ENCODE data around the gene PFN3. TPM values are rescaled to one million over a fixed set of nuclear protein-coding genes. Genes with fewer than 3 reads are reported as not detected.
"Not testable (repeated sequence)": the region's sequence is repeated elsewhere in the genome, so short reads cannot be mapped to it uniquely, and the experiment has no call there.

The PFN3 gene
- total RNA-seq, 2 donors from 2014 or later = not detected

GRCh38 chr5:177384134-177384533 lies 16.3 kb downstream of the PFN3 start, which contains the start of gene SLC34A1:
Gene SLC34A1 (plus strand): TSS chr5:177384434. CDS start chr5:177385742, 1,308 bp downstream.
- no peak for DNase-seq (ENCODE audit: low spot score)
- intact Hi-C loops (cut with DNase I) = loop anchor here in 1 of 2 donors (10.0 kb wide), 1 partner anchor 69 kb away; the partner anchor contains the start of gene MXD3

- intact Hi-C loops (cut with DNase I) = loop anchor here in 1 of 2 donors (10.0 kb wide), 1 partner anchor 68 kb away; the partner anchor contains the start of gene MXD3
- no peak for DNase-seq (ENCODE audit: low spot score)
These were observed 17.3 kb downstream of the PFN3 start for GRCh38 chr5:177383181-177383580.

- intact Hi-C loops (cut with DNase I) = loop anchor here in 1 of 2 donors (10.0 kb wide), 1 partner anchor 68 kb away; the partner anchor contains the start of gene MXD3
- DNase-seq (ENCODE audit: low spot score) = no peak
These were observed 17.9 kb downstream of the PFN3 start for GRCh38 chr5:177382423-177383029.

GRCh38 chr5:177380805-177381126 lies 19.7 kb downstream of the PFN3 start:
- intact Hi-C loops (cut with DNase I) = loop anchor here in 1 of 2 donors (10.0 kb wide), 1 partner anchor 66 kb away; the partner anchor contains the start of gene MXD3
- no peak for DNase-seq (ENCODE audit: low spot score)

- DNase-seq (ENCODE audit: low spot score) = no peak
- intact Hi-C loops (cut with DNase I) = no loop called here
These were observed 21.3 kb downstream of the PFN3 start for GRCh38 chr5:177378884-177379883.

- no peak for DNase-seq (ENCODE audit: low spot score)
- intact Hi-C loops (cut with DNase I) = no loop called here
These were observed 22.3 kb downstream of the PFN3 start for GRCh38 chr5:177377851-177378776.

- DNase-seq (ENCODE audit: low spot score) = no peak
- intact Hi-C loops (cut with DNase I) = no loop called here
These were observed 24.4 kb downstream of the PFN3 start for GRCh38 chr5:177376107-177376506.

GRCh38 chr5:177375516-177375915 lies 24.9 kb downstream of the PFN3 start:
- intact Hi-C loops (cut with DNase I); DNase-seq (ENCODE audit: low spot score): not testable (repeated sequence)

- no peak for DNase-seq (ENCODE audit: low spot score)
- intact Hi-C loops (cut with DNase I) = no loop called here
These were observed 26.2 kb downstream of the PFN3 start for GRCh38 chr5:177374211-177374610.

- DNase-seq (ENCODE audit: low spot score) = no peak
- intact Hi-C loops (cut with DNase I) = no loop called here
These were observed 26.7 kb downstream of the PFN3 start for GRCh38 chr5:177373806-177374205.

- intact Hi-C loops (cut with DNase I) = no loop called here
- no peak for DNase-seq (ENCODE audit: low spot score)
These were observed 27.6 kb downstream of the PFN3 start for GRCh38 chr5:177372910-177373309.

- intact Hi-C loops (cut with DNase I) = no loop called here
- no peak for DNase-seq (ENCODE audit: low spot score)
These were observed 28.2 kb downstream of the PFN3 start for GRCh38 chr5:177372034-177372896.

GRCh38 chr5:177371120-177372033 lies 29.1 kb downstream of the PFN3 start:
- no peak for DNase-seq (ENCODE audit: low spot score)
- intact Hi-C loops (cut with DNase I) = no loop called here

GRCh38 chr5:177370488-177371119 lies 29.9 kb downstream of the PFN3 start:
- intact Hi-C loops (cut with DNase I) = no loop called here
- peak; percentile 96 for DNase-seq (ENCODE audit: low spot score)

- intact Hi-C loops (cut with DNase I) = no loop called here
- DNase-seq (ENCODE audit: low spot score) = no peak
These were observed 30.6 kb downstream of the PFN3 start for GRCh38 chr5:177369645-177370440.
